Stimulated activated CD4-positive, alpha-beta T cell treated with anti-CD3 and anti-CD28 coated beads, TNF-alpha, amount 100 ng/mL, for 4 hours (primary cell): Measurements from ENCODE around the gene OR8B8.
"Not testable (repeated sequence)": the region's sequence is repeated elsewhere in the genome, so short reads cannot be mapped to it uniquely, and the experiment has no call there.

Experiments
- DNase-seq, 3 experiments: peaks; one replicate each; pipeline ENCODE4 v3.0.0-alpha.2; 2020; ENCODE audit warnings: low read depth in 3 of 3

Gene OR8B8

DNA sequence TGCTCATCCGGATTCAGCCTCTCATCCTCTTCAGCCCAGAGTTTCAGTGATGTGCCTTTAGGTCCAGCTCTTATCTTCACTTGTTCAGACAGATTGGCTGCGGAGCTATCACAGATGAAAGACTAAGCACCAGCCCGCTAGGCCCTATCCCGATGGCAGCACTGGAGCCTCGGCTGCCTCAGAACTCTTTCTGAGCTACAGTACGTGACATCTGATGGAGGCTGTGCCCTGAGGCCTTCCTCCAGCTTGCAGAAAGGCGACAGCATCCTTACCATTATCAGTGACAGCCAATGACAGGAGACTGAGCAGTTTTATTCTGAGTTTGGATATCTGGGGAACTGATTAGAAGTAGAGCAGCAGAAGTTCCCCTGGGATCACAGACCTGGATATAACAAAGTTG lies 4.0 kb downstream of the OR8B8 start:
- no peak for DNase-seq

DNA sequence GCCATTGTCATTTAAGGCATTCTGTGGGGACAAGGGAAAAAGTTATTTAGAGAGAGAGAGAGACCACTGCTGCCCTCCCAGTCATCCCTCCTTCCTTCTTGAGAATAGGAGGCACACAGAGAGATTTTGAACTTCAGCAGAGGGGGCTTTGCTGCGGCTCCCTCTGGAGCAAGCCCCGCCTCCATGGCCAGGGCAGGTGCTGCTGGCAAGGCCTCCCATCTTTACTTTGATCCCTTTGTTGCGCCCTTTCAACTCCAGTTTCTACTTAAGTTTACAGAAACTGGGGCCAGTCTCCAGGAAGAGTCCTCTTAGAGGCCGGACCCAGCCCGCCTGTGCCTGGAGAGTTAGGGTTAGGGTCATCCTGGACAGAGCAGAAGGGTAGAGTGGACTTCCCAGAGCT lies 4.4 kb downstream of the OR8B8 start:
- no peak for DNase-seq

DNA sequence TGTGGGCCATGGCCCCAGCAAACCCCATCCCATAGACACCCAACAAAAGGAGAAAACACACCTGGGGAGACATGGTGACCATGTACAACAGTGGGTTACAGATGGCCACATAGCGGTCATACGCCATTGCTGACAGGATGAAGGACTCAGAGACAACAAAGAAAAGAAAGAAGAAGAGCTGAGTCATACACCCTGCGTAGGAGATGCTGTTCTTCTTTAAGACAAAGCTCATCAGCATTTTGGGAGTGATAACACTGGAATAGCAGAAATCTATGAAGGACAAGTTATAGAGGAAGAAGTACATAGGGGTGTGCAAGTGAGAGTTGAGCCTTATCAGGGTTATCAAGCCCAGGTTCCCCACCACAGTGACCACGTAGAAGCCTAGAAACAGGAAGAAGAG lies 4.9 kb downstream of the OR8B8 start:
- DNase-seq, result no peak

DNA sequence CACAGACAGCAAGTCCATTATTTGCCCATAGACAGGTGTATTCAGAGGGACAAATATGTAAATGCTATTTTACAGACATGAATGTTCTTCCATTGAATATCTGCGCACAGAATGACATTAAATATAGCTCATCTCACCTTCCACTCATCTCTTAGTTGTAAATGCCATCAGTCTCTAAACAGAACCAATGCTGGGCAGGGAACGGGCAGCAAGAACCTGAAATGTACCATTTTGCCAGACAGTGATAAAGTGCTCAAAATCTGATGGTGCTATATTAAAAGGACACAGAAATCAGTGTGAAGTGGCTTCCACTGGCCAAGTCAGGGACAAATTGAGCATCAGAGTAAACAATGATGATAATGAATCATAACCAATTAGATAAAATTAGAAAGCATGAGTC lies 10.8 kb downstream of the OR8B8 start:
- DNase-seq, result no peak

DNA sequence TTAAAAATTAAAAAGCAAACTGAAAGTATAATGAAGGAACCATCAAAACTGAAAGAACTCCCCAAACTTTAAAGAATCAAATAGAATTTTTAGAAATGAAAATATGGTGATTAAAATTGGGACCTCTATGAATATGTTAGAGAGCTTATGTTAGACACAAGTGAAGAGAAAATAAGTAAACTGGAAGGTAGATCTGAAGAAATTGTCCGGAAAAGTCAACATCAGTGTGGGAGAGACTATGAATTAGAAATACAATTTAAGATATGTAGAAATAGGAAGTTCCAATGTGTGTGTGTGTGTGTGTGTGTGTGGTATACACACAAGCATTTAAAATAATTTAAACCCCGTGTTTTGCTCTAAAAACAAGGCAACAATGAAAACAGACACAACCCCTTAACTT lies 15.9 kb downstream of the OR8B8 start:
- DNase-seq, result no peak

DNA sequence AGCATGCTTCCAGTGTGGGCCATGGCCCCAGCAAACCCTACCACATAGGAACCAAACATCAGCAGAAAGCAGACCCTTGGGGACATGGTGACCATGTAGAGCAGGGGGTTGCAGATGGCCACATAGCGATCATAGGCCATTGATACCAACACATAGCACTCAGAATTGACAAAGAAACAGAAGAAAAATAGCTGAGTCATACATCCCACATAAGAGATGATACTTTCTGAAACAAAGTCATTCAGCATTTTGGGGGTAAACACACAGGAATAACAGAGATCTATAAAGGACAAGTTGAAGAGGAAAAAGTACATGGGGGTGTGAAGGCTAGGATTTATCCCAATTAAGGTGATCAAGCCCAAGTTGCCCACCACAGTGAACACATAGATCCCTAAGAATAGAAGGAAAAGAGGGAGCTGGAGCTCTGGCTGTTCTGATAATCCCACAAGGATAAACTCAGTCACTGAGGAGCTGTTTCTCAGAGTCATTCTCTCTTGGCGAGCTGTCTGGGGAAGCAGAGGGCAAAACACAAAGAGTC lies 21.0 kb downstream of the OR8B8 start, which contains the start of gene OR8B4:
Gene OR8B4, minus strand, starts transcription at position 488 of the 538 bp plus-strand sequence. Its CDS starts 0 bp downstream, at position 488.
- no peak for DNase-seq

DNA sequence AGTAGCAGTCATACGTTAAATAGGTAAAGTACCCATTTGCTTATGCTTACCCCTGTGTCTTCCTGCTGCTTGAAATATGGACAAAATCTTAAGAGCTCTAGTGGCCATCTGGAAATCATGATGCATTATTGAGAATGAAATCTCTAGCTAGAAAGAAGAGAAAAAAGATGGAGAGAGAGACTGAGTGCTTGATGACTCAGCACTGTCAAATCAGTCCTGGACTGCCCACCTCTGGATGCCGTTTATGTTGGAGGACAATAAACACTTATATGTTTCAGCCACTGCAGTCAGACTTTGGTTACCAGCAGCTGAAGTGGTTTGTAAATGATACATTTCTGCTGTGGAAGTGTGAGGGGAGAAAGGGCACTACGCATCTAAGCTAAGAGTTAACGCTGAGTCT lies 24.5 kb downstream of the OR8B8 start:
- DNase-seq, result no peak

DNA sequence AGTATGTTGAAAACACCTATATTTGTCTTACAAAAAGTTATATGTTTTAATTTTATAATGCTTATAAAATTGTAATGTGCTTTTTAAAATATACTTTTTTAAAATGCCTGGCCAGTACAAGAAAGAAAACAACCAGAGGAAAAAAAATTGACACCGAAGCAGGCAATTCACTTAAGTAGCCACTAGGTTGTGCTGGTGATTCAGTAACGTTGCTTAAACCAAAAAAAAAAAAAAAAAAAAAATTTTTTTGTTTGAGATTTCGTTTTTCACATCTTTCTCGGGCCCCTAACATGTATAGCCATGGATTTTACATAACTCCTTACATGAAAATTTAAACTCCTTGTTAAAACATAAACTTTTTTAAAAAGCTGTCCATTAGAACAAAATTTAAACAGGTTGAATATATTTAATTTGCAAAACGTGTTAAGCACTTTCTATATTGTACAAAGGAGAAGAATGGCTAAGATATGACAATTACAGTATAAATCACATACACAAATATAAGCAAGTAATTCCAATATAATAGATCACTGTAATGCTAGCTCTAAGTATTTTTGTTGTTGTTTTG lies 30.1 kb downstream of the OR8B8 start:
- DNase-seq, result no peak

DNA sequence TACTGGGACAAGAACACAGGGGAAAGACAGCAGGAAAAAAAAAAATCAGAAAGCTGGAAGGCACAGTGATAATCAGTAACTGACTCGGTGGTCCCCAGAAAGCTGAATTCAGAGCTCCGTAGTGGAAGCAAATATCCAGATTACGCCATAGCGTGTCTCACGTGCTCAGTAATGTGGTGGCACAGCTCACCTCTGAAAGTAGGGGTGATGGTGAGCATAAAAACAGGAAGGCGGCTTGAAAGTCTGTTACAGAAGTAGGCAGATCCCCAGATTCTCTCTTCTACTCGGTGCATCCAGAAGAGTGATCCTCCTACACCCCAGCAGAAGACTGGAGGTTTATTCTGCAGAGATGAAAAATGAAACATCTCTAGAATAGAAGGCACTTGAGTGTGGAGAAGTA lies 35.6 kb downstream of the OR8B8 start:
- no peak for DNase-seq

DNA sequence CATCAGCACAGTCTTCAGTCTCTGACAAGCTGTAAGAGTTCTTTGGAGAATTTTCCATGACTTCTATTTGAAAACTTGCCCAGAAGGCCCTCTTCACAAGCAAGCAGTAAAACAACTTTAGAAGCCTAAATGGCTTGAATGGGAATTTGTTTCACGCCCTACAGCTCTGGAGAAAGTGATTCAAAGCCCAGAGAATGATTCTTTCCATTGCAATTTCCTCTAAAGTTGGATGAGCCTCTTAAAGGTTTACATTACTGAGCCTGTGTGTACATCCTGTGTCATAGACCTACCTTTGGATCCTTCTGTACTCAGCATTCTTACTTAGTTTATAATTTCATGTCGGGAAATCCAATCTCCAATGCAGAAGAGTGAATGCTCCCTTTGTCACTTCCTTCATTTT lies 39.9 kb downstream of the OR8B8 start:
- no peak for DNase-seq

DNA sequence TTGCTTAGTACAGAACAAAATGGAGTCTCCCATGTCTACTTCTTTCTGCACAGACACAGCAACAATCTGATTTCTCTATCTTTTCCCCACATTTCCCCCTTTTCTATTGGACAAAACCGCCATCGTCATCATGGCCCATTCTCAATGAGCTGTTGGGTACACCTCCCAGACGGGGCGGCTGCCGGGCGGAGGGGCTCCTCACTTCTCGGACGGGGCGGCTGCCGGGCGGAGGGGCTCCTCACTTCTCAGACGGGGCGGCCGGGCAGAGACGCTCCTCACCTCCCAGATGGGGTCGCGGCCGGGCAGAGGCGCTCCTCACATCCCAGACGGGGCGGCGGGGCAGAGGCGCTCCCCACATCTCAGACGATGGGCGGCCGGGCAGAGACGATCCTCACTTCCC lies 42.3 kb downstream of the OR8B8 start:
- DNase-seq, result not testable (repeated sequence)

DNA sequence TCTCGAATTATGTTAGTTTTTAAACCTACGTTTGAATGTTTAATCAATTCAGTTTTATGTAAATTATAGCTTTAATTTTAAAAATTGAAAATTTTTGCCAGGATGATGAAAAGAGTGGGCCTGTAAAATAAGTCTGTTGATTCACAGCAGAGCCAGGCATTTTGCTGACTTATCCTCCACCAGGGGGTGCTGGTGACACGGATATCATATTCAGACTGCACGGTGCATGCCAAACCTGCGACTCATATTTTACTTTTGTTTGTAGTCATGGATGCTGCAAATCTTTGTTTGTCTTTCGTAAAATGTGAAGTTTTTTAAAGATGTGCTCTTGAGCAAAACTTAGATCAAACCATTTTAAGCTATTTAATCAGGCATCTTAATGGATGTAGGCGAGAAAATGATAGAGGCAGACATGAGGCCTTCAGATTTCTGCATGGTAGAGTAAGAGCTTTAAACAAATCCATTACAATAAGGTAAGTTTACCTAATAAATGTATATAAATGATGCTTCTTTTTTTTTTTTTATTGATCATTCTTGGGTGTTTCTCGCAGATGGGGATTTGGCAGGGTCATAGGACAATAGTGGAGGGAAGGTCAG lies 43.1 kb downstream of the OR8B8 start:
- peak in 1 of 3 experiments; percentile 5 for DNase-seq

DNA sequence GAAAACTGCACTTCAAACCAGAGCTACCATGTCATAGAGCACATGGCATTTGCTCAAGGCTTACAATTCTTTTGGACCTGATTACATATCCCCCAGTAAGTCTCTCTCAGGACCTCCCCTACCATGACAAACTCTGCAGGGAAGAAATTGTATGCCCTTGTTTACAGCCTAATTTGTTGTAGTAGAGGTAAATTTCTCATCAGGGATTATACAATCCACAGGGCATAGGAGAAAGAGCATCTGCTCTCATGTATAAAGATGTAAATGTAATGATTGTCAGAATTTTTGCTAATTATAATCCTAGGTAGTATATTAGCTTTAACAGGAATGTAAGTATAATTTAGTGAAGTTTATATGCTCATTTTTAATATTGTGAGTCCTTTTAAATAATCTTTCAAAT lies 46.6 kb downstream of the OR8B8 start, which contains the start of gene OR8B3:
Gene OR8B3, minus strand, starts transcription at position 101 of the 400 bp plus-strand sequence. CDS start 1,673 bp downstream, outside the sequence.
- no peak for DNase-seq

DNA sequence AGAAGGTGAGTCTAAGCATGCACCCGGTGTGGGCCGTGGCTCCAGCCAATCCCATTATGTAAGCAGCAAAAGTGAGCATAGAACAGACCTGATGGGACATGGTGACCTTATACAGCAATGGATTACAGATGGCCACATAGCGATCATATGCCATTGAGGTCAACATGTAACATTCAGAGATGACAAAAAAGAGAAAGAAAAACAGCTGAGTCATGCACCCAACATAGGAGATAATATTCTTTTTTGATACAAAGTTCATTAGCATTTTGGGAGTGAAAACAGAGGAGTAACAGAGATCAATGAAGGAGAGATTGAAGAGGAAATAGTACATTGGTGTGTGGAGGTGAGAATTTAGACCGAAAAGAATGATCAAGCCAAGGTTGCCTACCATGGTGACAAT lies 48.6 kb downstream of the OR8B8 start:
- not testable (repeated sequence) for DNase-seq

DNA sequence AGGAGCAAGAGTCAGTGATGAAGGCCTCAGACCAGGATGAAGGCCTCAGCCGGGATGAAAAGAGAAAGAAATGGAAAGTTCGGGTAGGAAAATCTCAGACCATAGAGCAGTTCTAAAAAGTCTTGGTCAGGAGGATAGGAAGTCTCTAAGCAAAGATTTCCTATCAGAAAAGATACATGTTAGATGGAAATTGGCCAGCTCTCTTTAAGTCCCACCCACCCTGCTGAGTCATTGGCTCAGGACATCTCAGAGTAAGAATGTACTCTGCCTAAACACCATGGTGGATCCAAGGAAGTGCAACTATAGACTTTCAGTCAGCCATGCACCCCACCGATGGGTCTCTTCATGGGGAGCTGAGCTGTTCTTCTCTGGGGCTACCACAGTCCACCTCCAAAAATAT lies 51.1 kb downstream of the OR8B8 start:
- no peak for DNase-seq
